Fibroblast of peridontal ligament (primary cell): ENCODE data around the gene CYP4F11.
"Not testable (repeated sequence)": the region's sequence is repeated elsewhere in the genome, so short reads cannot be mapped to it uniquely, and the experiment has no call there.

ENCODE experiments used
- DNase-seq: peaks from one replicate; pipeline ENCODE4 v3.0.0-alpha.2; 2010; ENCODE audit errors: extremely low read depth

The CYP4F11 gene

GRCh38 chr19:15923702-15924101 lies 10.6 kb downstream of the CYP4F11 start:
- no peak for DNase-seq

DNA sequence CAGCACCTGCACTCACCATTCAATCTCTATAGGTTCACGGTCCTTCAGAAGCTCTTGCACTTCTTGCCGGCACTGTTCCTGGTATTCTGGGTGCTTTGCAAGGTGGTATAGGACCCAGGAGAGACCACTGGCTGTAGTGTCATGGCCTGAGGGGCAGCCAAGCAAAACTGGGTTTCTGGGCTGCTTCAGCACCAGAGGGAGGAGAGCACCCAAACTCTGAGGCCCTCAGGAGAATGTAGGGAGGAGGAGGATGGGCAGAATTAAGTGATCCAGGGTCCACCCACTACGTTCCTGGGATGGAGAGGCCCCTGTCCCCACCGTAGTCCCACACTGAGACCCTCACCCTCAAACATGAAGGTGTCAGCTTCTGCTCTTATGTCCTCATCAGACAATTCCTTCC lies 12.3 kb downstream of the CYP4F11 start:
- no peak for DNase-seq

DNA sequence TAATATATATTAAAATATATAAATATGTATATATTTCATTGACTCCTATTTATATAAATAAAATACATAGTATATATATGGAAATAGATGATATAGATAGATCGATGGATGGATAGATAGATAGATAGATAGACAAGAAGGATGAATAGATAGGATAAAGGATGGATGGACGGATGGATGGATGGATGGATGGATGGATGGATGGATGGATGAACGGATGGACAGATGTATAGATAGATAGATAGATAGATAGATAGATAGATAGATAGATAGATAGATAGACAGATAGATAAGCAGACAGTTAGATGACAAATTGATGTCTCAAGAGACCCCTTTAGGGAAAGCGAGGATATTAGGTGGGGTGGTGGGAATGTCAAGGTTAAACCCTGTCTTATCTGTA lies 15.1 kb downstream of the CYP4F11 start:
- no peak for DNase-seq

GRCh38 chr19:15915109-15915508 lies 19.2 kb downstream of the CYP4F11 start:
- DNase-seq, result no peak

- no peak for DNase-seq
Observed at GRCh38 chr19:15913830-15914229, 20.5 kb downstream of the CYP4F11 start.

- DNase-seq, result no peak
Observed at GRCh38 chr19:15913384-15913783, 20.9 kb downstream of the CYP4F11 start.

DNA sequence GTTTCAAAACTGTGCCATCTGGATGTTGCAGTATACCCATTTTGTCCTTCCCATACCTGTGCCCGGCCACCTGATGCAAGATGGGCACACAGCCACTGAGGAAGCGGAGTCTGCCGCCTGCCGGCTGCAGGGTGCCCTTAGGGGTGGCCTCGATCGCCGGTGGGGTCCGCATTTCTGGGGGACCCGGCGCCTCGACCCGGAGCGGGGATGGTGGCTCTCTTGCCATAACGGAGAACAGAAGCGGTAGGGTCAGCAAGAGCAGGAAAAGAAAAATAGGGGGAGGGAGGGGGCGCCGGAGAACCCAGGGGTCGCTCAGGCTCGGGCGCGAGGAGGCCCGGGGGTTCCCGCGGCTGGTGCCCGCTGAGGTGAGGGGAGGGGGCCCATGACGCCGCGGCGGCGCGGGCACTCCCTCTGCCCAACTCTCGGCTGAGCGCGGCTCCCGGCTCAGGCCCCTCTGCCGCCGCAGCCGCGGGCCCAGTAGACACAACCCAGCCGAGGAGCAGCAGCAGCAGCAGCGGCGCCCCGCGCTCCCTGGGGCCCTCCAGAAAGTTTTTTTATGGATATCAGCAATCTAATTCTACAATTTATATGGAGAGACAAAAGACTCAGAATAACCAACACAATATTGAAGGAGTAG lies 22.6 kb downstream of the CYP4F11 start:
- DNase-seq, result no peak

- no peak for DNase-seq
Observed at GRCh38 chr19:15905026-15905425, 29.3 kb downstream of the CYP4F11 start.

- not testable (repeated sequence) for DNase-seq
Observed at GRCh38 chr19:15902898-15903297, 31.4 kb downstream of the CYP4F11 start.

- no peak for DNase-seq
Observed at GRCh38 chr19:15902254-15902653, 32.1 kb downstream of the CYP4F11 start.

DNA sequence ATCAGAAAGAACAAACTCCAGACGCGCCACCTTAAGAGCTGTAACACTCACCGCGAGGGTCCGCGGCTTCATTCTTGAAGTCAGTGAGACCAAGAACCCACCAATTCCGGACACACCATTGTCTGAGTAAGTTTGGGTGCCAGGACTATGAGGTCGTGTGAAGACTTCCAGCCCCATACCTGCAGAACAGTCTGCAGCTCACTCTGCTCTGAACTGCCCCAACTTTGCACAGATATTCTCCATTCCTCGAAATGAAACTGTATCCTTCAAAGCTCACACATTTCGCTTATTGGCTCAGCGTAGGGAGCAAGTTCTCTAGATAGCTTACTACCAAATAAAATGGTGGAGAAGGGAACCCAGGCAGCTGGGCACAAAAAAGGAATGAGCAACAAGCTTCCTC lies 33.8 kb downstream of the CYP4F11 start:
- DNase-seq, result no peak

DNA sequence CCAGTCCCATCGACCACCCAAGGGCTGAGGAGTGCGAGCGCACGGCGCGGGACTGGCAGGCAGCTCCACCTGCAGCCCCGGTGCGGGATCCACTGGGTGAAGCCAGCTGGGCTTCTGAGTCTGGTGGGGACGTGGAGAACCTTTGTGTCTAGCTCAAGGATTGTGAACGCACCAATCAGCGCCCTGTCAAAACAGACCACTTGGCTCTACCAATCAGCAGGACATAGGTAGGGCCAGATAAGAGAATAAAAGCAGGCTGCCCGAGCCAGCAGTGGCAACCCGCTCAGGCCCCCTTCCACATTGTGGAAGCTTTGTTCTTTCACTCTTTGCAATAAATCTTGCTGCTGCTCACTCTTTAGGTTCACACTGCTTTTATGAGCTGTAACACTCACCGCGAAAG lies 34.3 kb downstream of the CYP4F11 start:
- not testable (repeated sequence) for DNase-seq

GRCh38 chr19:15899561-15899960 lies 34.8 kb downstream of the CYP4F11 start:
- DNase-seq, result not testable (repeated sequence)

DNA sequence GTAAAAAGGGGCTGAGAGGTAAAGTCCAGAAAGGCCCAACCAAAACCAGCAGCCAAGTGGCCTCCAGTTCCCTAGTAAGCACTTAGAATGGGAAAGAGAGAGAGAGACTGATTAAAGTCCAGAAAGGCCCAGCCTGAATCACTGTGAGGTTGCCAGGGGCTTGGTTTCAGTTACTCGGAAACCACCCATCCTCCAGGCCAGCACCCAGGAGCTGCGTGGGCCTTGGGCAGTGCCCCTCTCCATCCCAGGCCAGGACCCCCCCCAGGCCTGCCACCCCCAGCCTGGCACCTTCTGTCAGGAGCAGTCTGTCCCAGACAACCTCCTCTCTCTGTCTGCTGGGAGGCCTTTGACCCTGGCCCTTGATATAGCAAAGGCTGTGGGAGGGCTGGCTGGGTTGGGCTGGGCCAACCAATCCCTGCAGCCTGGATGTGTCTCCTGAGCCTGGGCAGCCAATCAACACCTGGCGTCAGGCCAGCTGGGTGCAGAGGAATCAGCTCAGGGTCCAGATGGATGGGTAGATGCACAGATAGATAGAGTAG lies 36.5 kb downstream of the CYP4F11 start, which contains the start of gene CYP4F2:
Gene CYP4F2, minus strand, starts transcription at position 337 of the 539 bp plus-strand sequence. CDS start 463 bp downstream, outside the sequence.
- no peak for DNase-seq

- no peak for DNase-seq
Observed at GRCh38 chr19:15897026-15897737, 37.1 kb downstream of the CYP4F11 start.

- no peak for DNase-seq
Observed at GRCh38 chr19:15895876-15896430, 38.4 kb downstream of the CYP4F11 start.

GRCh38 chr19:15894359-15894758 lies 40.0 kb downstream of the CYP4F11 start:
- no peak for DNase-seq

- no peak for DNase-seq
Observed at GRCh38 chr19:15893477-15893876, 40.9 kb downstream of the CYP4F11 start.

GRCh38 chr19:15892012-15892411 lies 42.3 kb downstream of the CYP4F11 start:
- DNase-seq, result no peak

GRCh38 chr19:15891434-15891833 lies 42.9 kb downstream of the CYP4F11 start:
- DNase-seq, result no peak

GRCh38 chr19:15889339-15889738 lies 45.0 kb downstream of the CYP4F11 start:
- DNase-seq, result not testable (repeated sequence)

DNA sequence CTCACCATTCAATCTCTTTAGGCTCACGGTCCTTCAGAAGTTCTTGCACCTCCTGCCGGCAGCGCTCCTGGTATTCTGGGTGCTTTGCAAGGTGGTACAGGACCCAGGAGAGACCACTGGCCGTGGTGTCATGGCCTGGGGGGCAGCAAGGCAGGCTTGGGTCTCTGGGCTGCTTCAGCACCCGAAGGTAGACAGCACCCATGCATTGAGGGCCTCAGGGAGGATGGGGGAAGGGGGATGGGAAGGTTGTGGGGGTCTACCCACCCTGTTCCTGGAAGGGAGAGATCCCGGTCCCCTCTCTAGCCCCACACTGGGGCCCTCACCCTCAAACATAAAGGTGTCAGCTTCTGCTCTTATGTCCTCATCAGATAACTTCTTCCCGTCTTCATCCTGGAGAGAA lies 48.4 kb downstream of the CYP4F11 start:
- DNase-seq, result no peak

GRCh38 chr19:15885167-15885566 lies 49.2 kb downstream of the CYP4F11 start:
- no peak for DNase-seq
